HepG2 (cell line): ENCODE measurements around the gene EFNA2. TPM values are rescaled to one million over a fixed set of nuclear protein-coding genes. Genes with fewer than 3 reads are reported as not detected.
A peak's percentile ranks its signal among the peaks of the same experiment; 100 is the strongest.

Experiments used
- FLYWCH1 ChIP-seq: sonication (generic); formaldehyde crosslinking; IDR thresholded peaks from 2 replicates; pipeline ENCODE4 v1.8.1; 2023; ENCODE audit warnings: mild to moderate bottlenecking, missing genetic modification reagents
- FOXA1 ChIP-seq, 2 experiments: fragments of 450-650 bp in 1 of 2; sonication (generic) in 1 of 2; formaldehyde crosslinking in 1 of 2; IDR thresholded peaks; 2 replicates each; pipeline versions ENCODE4 v1.4.0 to v1.6.1; 2016 to 2020; ENCODE audit warnings: missing genetic modification reagents in 1 of 2
- GZF1 ChIP-seq: sonication (generic); formaldehyde crosslinking; IDR thresholded peaks from 2 replicates; pipeline ENCODE4 v1.5.1; 2020; ENCODE audit warnings: mild to moderate bottlenecking, missing genetic modification reagents
- HMG20B ChIP-seq: conservative IDR thresholded peaks from 2 replicates; pipeline ENCODE4 v1.6.1; 2016; ENCODE audit warnings: missing genetic modification reagents, missing compliant biosample characterization
- KDM1A ChIP-seq: IDR thresholded peaks from 2 replicates; pipeline ENCODE4 v1.6.1; 2016; ENCODE audit warnings: missing compliant biosample characterization
- KLF15 ChIP-seq: sonication (generic); formaldehyde crosslinking; IDR thresholded peaks from 2 replicates; pipeline ENCODE4 v1.8.1; 2023; ENCODE audit warnings: borderline replicate concordance, mild to moderate bottlenecking, inconsistent platforms, missing genetic modification reagents, mixed read lengths
- MAF1 ChIP-seq: sonication (generic); formaldehyde crosslinking; IDR thresholded peaks from 2 replicates; pipeline ENCODE4 v1.5.0; 2020; ENCODE audit warnings: missing genetic modification reagents, borderline replicate concordance
- MLXIP ChIP-seq: sonication (generic); formaldehyde crosslinking; IDR thresholded peaks from 2 replicates; pipeline ENCODE4 v1.9.0; 2021; ENCODE audit warnings: missing genetic modification reagents, borderline replicate concordance
- NFYC ChIP-seq: IDR thresholded peaks from 2 replicates; pipeline ENCODE4 v1.6.1; 2016; ENCODE audit warnings: missing genetic modification reagents, missing compliant biosample characterization
- PAX8 ChIP-seq: sonication (generic); formaldehyde crosslinking; IDR thresholded peaks from 2 replicates; pipeline ENCODE4 v1.8.0; 2022; ENCODE audit warnings: mild to moderate bottlenecking, missing genetic modification reagents, borderline replicate concordance
- SOX5 ChIP-seq: IDR thresholded peaks from 2 replicates; pipeline ENCODE4 v1.6.1; 2016; ENCODE audit warnings: borderline replicate concordance
- SRSF1 ChIP-seq: fragments of 200-400 bp; formaldehyde crosslinking; optimal IDR thresholded peaks from 2 replicates; pipeline ENCODE3; 2017; ENCODE audit warnings: mild to moderate bottlenecking, low read depth, low read length, moderate library complexity
- SUZ12 ChIP-seq: fragments of 150-350 bp; IDR thresholded peaks from 2 replicates; pipeline ENCODE4 v1.6.1; 2014; ENCODE audit warnings: low read depth, low read length
- ZBTB20 ChIP-seq: sonication (generic); formaldehyde crosslinking; IDR thresholded peaks from 2 replicates; pipeline ENCODE4 v1.8.1; 2023; ENCODE audit warnings: missing genetic modification reagents, low read depth, mild to moderate bottlenecking, borderline replicate concordance
- ZMYM2 ChIP-seq: sonication (generic); formaldehyde crosslinking; IDR thresholded peaks from 2 replicates; pipeline ENCODE4 v1.8.0; 2022; ENCODE audit warnings: mild to moderate bottlenecking, missing genetic modification reagents
- ZNF24 ChIP-seq: fragments of 450-650 bp; IDR thresholded peaks from 2 replicates; pipeline ENCODE4 v1.6.1; 2017; ENCODE audit warnings: antibody characterized with exemption, mild to moderate bottlenecking
- ZNF253 ChIP-seq: sonication (generic); formaldehyde crosslinking; IDR thresholded peaks from 2 replicates; pipeline ENCODE4 v1.8.0; 2022; ENCODE audit warnings: mild to moderate bottlenecking, missing genetic modification reagents, borderline replicate concordance
- ZNF44 ChIP-seq: sonication (generic); formaldehyde crosslinking; IDR thresholded peaks from 2 replicates; pipeline ENCODE4 v1.5.1; 2020; ENCODE audit warnings: mild to moderate bottlenecking, missing genetic modification reagents
- ZNF512B ChIP-seq: sonication (generic); formaldehyde crosslinking; IDR thresholded peaks from 2 replicates; pipeline ENCODE4 v1.5.1; 2020; ENCODE audit warnings: missing genetic modification reagents, mild to moderate bottlenecking, borderline replicate concordance
- ZNF552 ChIP-seq: sonication (generic); formaldehyde crosslinking; IDR thresholded peaks from 2 replicates; pipeline ENCODE4 v1.9.0; 2022; ENCODE audit warnings: missing genetic modification reagents, mild to moderate bottlenecking, borderline replicate concordance
- ZNF749 ChIP-seq: sonication (generic); formaldehyde crosslinking; IDR thresholded peaks from 2 replicates; pipeline ENCODE4 v1.8.0; 2022; ENCODE audit warnings: mild to moderate bottlenecking, missing genetic modification reagents, moderate library complexity, borderline replicate concordance
- polyA plus RNA-seq, 8 experiments: library from polyadenylated mRNA; depleted of rRNA in 3 of 8; stranded (reverse) in 7 of 8; unstranded in 1 of 8; fragments of >200 nt; fragmentation: Illumina TruSeq in 4 of 8; extraction: Trizol in 4 of 8; gene quantifications; 2 replicates each; pipeline versions ENCODE4 v1.2.1 to v1.2.3, GENCODE V29; 2011 to 2016; ENCODE audit warnings: low read depth in 4 of 8, missing spikeins in 1 of 8, mixed read lengths in 1 of 8; ENCODE audit not compliant: insufficient read depth in 1 of 8
- total RNA-seq, 5 experiments: library from RNA; depleted of rRNA; stranded (reverse); fragments of >200 nt; fragmentation: Illumina TruSeq; extraction: Trizol; gene quantifications; 2 replicates each; pipeline ENCODE4 v1.2.3, GENCODE V29; 2016; ENCODE audit warnings: low read depth in 1 of 5
- TF ChIP-seq, protein P1 (sequence below): sonication (generic); formaldehyde crosslinking; IDR thresholded peaks from 2 replicates; pipeline ENCODE4 v1.9.0; 2021; ENCODE audit warnings: missing genetic modification reagents, borderline replicate concordance
- TF ChIP-seq, protein P2 (sequence below): sonication (generic); formaldehyde crosslinking; IDR thresholded peaks from 2 replicates; pipeline ENCODE4 v1.8.1; 2023; ENCODE audit warnings: mild to moderate bottlenecking, moderate library complexity, missing genetic modification reagents

The EFNA2 gene
- total and polyA plus RNA-seq, 2 of the 13 experiments (the other 11 are each of a cell fraction or from before 2014, with no cell fraction given): 6.0 to 9.9 TPM

DNA sequence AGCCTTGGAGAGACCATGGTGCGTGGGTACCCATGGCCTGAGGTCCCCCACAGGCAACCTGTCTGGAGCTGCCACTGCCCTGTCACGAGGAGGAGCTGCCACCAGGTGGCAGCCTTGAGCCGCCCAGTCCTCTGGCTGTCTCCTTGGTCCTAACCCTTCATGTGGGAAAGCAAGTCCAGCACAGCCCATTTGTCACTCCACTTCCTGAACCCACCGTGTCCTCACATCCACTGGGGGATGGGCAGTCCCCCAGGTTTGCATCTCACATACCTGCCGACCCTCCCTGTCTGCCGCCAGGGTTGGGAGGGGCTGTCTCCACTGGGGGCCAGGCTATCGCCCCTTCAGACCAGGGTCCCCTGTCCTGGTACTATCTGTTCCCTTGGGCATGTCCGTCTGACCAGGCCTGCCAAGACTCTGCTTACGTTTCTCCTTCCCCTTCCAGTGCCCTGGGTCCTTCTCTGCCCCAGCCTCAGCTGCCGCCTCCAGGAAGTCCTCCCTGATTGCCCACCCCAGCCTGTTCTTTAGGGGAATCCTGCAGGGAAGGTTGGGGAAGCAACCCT lies 5.8 kb upstream of the EFNA2 start (continued):
- no peak for TF ChIP-seq MLXIP (CRISPR knock-in tag)
- TF ChIP-seq, protein P1, sequence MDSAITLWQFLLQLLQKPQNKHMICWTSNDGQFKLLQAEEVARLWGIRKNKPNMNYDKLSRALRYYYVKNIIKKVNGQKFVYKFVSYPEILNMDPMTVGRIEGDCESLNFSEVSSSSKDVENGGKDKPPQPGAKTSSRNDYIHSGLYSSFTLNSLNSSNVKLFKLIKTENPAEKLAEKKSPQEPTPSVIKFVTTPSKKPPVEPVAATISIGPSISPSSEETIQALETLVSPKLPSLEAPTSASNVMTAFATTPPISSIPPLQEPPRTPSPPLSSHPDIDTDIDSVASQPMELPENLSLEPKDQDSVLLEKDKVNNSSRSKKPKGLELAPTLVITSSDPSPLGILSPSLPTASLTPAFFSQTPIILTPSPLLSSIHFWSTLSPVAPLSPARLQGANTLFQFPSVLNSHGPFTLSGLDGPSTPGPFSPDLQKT (CRISPR knock-in tag): no peak
- 0 out of 2 replicates have a peak, but pooled peaks have one; percentile 28 for TF ChIP-seq SOX5
- no peak for TF ChIP-seq ZNF749
- TF ChIP-seq ZNF512B (CRISPR knock-in tag): no peak
- no peak for TF ChIP-seq SRSF1
- TF ChIP-seq FLYWCH1 (CRISPR knock-in tag): no peak
- TF ChIP-seq, protein P2, sequence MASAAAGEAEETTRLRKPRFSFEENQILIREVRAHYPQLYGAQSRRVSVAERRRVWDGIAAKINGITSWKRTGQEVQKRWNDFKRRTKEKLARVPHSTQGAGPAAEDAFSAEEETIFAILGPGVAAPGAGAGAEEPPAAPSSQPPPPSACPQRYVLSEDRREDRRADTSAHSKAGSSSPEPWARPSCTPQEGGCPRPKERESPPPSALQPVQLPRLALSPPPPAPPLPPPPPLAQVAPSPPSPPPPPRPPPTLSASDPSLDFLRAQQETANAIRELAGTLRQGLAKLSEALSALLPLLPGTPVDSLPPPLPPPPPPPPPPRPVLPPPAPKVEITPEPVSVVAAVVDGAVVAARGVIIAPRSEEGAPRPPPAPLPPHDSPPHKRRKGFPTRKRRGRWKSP: no peak
- no peak for TF ChIP-seq ZNF552 (CRISPR knock-in tag)
- no peak for TF ChIP-seq MAF1 (CRISPR knock-in tag)
- TF ChIP-seq ZNF24: no peak
- TF ChIP-seq ZBTB20: 0 out of 2 replicates have a peak, but pooled peaks have one; percentile 56
- TF ChIP-seq PAX8 (CRISPR knock-in tag): no peak
- no peak for TF ChIP-seq KDM1A (CRISPR knock-in tag)
- TF ChIP-seq GZF1: no peak
- TF ChIP-seq ZNF253: no peak
- TF ChIP-seq SUZ12: no peak
- no peak for TF ChIP-seq ZNF44 (CRISPR knock-in tag)
- TF ChIP-seq ZMYM2 (CRISPR knock-in tag): no peak
- no peak for TF ChIP-seq NFYC (CRISPR knock-in tag)
- no peak for TF ChIP-seq FOXA1 (IDR thresholded peaks at IDR 0.05)
- TF ChIP-seq FOXA1 (CRISPR knock-in tag; IDR thresholded peaks at IDR 0.05): no peak
- TF ChIP-seq HMG20B (CRISPR knock-in tag): no peak
- no peak for TF ChIP-seq KLF15
